Measurements from ENCODE around the gene KRTAP29-1. TPM values are rescaled to one million over a fixed set of nuclear protein-coding genes. Genes with fewer than 3 reads are reported as not detected.
"Not testable (repeated sequence)": the region's sequence is repeated elsewhere in the genome, so short reads cannot be mapped to it uniquely, and the experiment has no call there.

The KRTAP29-1 gene
- total RNA-seq, 4 donors from 2014 or later = not detected

GRCh38 chr17:41271858-41272257 is 30.8 kb downstream of the KRTAP29-1 start:
- DNase-seq (ENCODE audit: low spot score) (no peak), ATAC-seq (ENCODE audit: low FRiP score) (no peak)
- no peak for TF ChIP-seq CTCF (IDR thresholded peaks at IDR 0.05)

GRCh38 chr17:41271323-41271722 is 31.3 kb downstream of the KRTAP29-1 start:
- not testable (repeated sequence) for ATAC-seq (ENCODE audit: low FRiP score); DNase-seq (ENCODE audit: low spot score)

GRCh38 chr17:41267711-41268110 is 34.9 kb downstream of the KRTAP29-1 start:
- DNase-seq (ENCODE audit: low spot score) = no peak
- no peak for ATAC-seq (ENCODE audit: low FRiP score)
- TF ChIP-seq CTCF (IDR thresholded peaks at IDR 0.05) = no peak

GRCh38 chr17:41265078-41265477 is 37.6 kb downstream of the KRTAP29-1 start, which contains the start of gene KRTAP9-6:
TSS of gene KRTAP9-6 (plus strand) at chr17:41265378. CDS start at chr17:41265378, 0 bp downstream.
- no peak for TF ChIP-seq CTCF (IDR thresholded peaks at IDR 0.05)
- DNase-seq (ENCODE audit: low spot score) (no peak), ATAC-seq (ENCODE audit: low FRiP score) (no peak)

- ATAC-seq (ENCODE audit: low FRiP score) (no peak), DNase-seq (ENCODE audit: low spot score) (no peak)
- no peak for TF ChIP-seq CTCF (IDR thresholded peaks at IDR 0.05)
Observed at GRCh38 chr17:41264599-41264998, 38.1 kb downstream of the KRTAP29-1 start.

GRCh38 chr17:41263212-41263611 is 39.4 kb downstream of the KRTAP29-1 start:
- DNase-seq (ENCODE audit: low spot score) (no peak), ATAC-seq (ENCODE audit: low FRiP score) (no peak)
- TF ChIP-seq CTCF (IDR thresholded peaks at IDR 0.05) = no peak

- no peak for TF ChIP-seq CTCF (IDR thresholded peaks at IDR 0.05)
- no peak for ATAC-seq (ENCODE audit: low FRiP score)
- no peak for DNase-seq (ENCODE audit: low spot score)
Observed at GRCh38 chr17:41258406-41258805, 44.2 kb downstream of the KRTAP29-1 start.

- TF ChIP-seq CTCF (IDR thresholded peaks at IDR 0.05) = no peak
- no peak for DNase-seq (ENCODE audit: low spot score)
- ATAC-seq (ENCODE audit: low FRiP score) = no peak
Observed at GRCh38 chr17:41256291-41256685, 46.4 kb downstream of the KRTAP29-1 start.

- ATAC-seq (ENCODE audit: low FRiP score); DNase-seq (ENCODE audit: low spot score): not testable (repeated sequence)
Observed at GRCh38 chr17:41255381-41256290, 47.0 kb downstream of the KRTAP29-1 start, which contains the start of gene KRTAP9-9. TSS of gene KRTAP9-9 (plus strand) at chr17:41255384.
